Activated naive CD8-positive, alpha-beta T cell treated with anti-CD3 and anti-CD28 coated beads, Interleukin-2, amount 10 ng/mL, durations not matched to agents 7 days and 5 days (primary cell): ENCODE results near the gene ATP2C2. TPM values are rescaled to one million over a fixed set of nuclear protein-coding genes. Genes with fewer than 3 reads are reported as not detected.

Experiments
- ATAC-seq: fragments of 150-1000 bp; cut with Tn5 transposase; one replicate; pipeline ENCODE4 v1.10.0; 2021; ENCODE audit warnings: low read depth, moderate library complexity
- POLR2A ChIA-PET: fragments of 350-600 bp; sonication (Branson Sonifier 250); formaldehyde crosslinking; loops from one replicate; lab custom pipeline; 2021; ENCODE audit warnings: antibody characterized with exemption; lab: Charles Lee
- DNase-seq: peaks from one replicate; pipeline ENCODE4 v3.0.0; 2021
- H3K27ac Mint-ChIP-seq: one replicate; pipeline ENCODE4 v1.8.0; 2022; ENCODE audit warnings: mild to moderate bottlenecking, mixed read lengths
- H3K27me3 Mint-ChIP-seq: one replicate; pipeline ENCODE4 v1.8.0; 2022; ENCODE audit warnings: mild to moderate bottlenecking, moderate library complexity, mixed read lengths
- H3K36me3 Mint-ChIP-seq: one replicate; pipeline ENCODE4 v1.8.0; 2021; ENCODE audit warnings: mild to moderate bottlenecking, mixed read lengths
- H3K4me1 Mint-ChIP-seq: one replicate; pipeline ENCODE4 v1.8.0; 2021; ENCODE audit warnings: mixed read lengths
- H3K4me3 Mint-ChIP-seq: one replicate; pipeline ENCODE4 v1.8.0; 2022; ENCODE audit warnings: mild to moderate bottlenecking, moderate library complexity, mixed read lengths
- H3K9me3 Mint-ChIP-seq: one replicate; pipeline ENCODE4 v1.8.0; 2021; ENCODE audit warnings: mixed read lengths
- total RNA-seq, 2 experiments: library from RNA; stranded (reverse); gene quantifications; one replicate each; pipeline ENCODE4 v1.2.3, GENCODE V29; 2021

ATP2C2 gene
- total RNA-seq, 2 experiments from 2014 or later: not detected

DNA sequence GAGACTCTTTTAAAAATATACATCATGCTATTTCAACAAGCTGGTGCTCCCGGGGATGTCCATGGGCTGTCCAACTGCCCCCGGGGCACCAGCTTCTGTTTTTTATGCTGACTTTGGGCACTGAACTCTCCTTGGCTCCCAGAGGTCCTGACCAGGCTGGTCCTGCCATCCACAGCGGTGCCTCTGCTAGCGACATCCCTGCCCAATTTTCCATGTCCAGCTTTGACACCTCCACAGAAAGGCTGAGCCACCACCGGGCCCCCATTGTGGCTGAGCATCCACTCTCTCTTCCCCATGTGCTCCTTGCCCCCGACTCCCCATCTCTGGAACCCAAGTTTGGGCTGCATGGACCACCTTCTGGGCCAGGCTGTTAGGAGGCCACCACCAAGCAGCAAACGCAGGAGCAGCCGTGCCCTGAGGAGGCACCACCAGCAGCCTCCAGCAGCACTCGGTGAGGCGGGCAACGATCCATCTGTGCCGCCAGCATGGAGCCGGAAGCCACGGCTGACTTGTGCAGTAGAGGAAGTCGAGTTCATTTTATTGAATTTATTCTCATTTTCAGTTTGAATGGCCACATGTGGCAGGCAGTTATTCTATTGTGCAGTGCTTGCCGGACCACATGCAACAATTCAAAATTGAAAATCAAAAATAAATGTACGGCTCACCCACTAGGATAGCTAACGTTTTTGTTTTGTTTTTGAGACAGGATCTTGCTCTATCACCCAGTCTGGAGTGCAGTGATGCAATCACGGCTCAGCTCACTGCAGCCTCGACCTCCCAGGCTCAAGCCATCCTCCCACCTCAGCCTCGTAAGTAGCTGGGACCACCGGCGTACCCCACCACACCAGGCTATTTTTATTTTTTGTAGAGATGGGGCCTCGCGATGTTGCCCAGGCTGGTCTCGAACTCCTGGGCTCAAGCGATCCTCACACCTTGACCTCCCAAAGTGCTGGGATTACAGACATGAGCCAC, 139.0 kb downstream of the ATP2C2 start:
- DNase-seq (no peak), ATAC-seq (no peak)
- Mint-ChIP-seq H3K27me3 (no peaks in the 10 kb centered on the region), H3K36me3 (peaks cover 22% of the 10 kb centered on the region), H3K4me1 (peaks cover 56% of the 10 kb centered on the region), H3K27ac (peak overlapping the region; percentile 70), H3K4me3 (peak overlapping the region; percentile 14), H3K9me3 (no peaks in the 10 kb centered on the region)
- POLR2A ChIA-PET: interaction anchor here (0.9 to 3.2 kb wide), 6 partner anchors 8 to 230 kb away, joined by 3 to 14 read pairs (median 5); no protein-coding TSS in a partner anchor

DNA sequence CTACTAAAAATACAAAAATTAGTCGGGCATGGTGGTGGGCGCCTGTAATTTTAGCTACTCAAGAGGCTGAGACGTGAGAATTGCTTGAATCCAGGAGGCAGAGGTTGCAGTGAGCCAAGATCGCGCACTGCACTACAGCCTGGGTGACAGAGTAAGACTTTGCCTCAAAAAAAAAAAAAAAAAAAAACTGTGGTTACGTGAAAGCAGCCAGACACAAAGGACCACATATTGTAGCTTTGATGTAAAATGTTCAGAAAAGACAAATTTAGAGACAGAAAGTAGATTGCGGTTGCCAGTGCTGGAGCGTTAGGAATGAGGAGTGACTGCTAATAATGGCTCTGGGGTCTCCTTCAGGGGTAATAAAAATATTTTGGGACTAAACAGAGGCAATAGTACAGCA, 140.2 kb downstream of the ATP2C2 start:
- POLR2A ChIA-PET: interaction anchor here (0.6 to 1.7 kb wide), 8 partner anchors 10 to 218 kb away, joined by 3 to 10 read pairs (median 4); partner anchors contain the start of gene COTL1
- Mint-ChIP-seq H3K9me3 (no peaks in the 10 kb centered on the region), H3K4me3 (peak overlapping the region; percentile 39), H3K4me1 (peaks cover 62% of the 10 kb centered on the region), H3K27me3 (no peaks in the 10 kb centered on the region), H3K27ac (peak overlapping the region; percentile 49), H3K36me3 (peaks cover 24% of the 10 kb centered on the region)
- ATAC-seq (no peak), DNase-seq (no peak)

DNA sequence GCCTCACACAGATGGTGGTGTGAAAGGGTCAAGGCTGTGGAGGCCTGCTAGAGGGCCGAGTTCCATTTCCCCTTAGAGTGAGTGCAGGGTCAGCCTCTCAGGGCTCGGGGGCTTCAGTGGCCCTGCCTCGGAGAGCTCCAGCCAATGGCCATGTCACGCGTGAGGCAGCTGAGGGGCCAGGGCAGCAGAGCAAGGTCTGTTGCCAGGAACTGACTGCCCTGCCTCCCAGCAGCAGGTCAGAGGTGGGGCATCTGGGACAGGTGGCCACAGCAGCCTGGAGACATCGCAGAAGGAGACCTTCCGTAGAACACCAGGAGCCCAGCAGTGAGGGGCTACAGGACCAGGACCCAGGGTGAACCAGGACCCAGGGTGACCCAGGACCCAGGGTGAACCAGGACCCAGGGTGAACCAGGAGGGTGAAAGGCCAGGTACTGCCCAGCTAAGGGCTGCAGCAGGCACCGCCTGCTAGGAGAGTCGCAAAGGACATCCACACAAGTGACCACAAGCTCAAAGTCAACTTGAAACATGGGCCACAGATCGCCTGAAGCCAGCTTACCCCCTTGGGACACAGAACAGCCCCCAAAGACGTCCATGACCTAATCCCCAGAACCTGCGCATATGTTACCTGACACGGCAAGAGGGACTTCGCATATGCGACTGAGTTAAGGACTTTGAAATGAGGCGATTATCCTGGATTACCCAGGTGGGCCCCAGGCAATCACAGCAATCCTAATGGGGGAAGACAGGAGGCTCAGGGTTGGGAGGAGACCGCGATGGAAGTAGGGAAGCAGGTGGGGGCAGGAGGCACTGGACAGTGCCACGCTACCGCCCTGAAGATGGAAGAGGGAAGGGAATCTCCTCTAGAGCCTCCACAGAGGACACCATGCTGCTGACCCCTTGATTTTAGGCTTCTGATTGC, 141.0 kb downstream of the ATP2C2 start:
- Mint-ChIP-seq H3K36me3 (peaks cover 27% of the 10 kb centered on the region), H3K4me3 (peak overlapping the region; percentile 39), H3K4me1 (peaks cover 70% of the 10 kb centered on the region), H3K27ac (peak overlapping the region; percentile 24), H3K27me3 (no peaks in the 10 kb centered on the region), H3K9me3 (no peaks in the 10 kb centered on the region)
- no peak for DNase-seq
- POLR2A ChIA-PET: interaction anchor here (0.6 to 1.7 kb wide), 9 partner anchors 9 to 627 kb away, joined by 3 to 10 read pairs (median 4); partner anchors contain the start of genes COTL1 and KLHL36
- ATAC-seq: no peak

DNA sequence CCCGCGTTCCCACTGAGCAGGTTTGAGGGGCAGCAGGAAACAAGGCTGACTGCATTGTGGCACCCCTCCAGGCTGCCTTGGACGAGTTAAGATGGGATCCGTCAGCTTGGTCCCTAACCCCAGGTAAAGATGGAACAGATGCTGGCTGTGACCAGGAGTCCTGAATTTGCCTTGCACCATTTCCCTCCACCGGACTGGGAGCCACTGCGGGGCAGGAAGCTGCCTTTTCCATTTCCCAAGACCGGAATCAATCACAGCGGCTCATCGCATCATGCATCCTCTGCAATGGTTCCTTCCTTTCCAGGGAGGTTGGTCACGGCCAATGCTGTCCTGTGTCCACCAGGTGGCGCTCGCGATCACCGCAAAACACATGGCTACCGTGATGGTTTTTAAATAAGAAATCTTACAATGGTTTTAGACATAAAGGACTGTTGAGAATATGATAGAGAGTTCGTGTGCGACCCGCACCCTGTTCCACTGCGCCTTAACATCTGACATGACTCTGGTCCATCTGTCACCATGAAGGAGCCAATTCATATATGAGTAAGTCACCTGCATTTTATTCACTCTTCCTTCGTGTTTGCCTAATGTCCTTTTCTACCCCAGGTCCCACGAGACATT, 143.0 kb downstream of the ATP2C2 start:
- peak overlapping the region; percentile 66 for H3K4me3 Mint-ChIP-seq
- H3K27ac Mint-ChIP-seq: peak overlapping the region; percentile 81
- no peaks in the 10 kb centered on the region for H3K27me3 Mint-ChIP-seq
- ATAC-seq (peak; percentile 12), DNase-seq (peak; percentile 92)
- peaks cover 34% of the 10 kb centered on the region for H3K36me3 Mint-ChIP-seq
- peaks cover 70% of the 10 kb centered on the region for H3K4me1 Mint-ChIP-seq
- POLR2A ChIA-PET: interaction anchor here (0.7 to 5.7 kb wide), 5 partner anchors 42 to 541 kb away, joined by 3 to 94 read pairs (median 5); partner anchors contain the start of gene COTL1
- H3K9me3 Mint-ChIP-seq: no peaks in the 10 kb centered on the region

DNA sequence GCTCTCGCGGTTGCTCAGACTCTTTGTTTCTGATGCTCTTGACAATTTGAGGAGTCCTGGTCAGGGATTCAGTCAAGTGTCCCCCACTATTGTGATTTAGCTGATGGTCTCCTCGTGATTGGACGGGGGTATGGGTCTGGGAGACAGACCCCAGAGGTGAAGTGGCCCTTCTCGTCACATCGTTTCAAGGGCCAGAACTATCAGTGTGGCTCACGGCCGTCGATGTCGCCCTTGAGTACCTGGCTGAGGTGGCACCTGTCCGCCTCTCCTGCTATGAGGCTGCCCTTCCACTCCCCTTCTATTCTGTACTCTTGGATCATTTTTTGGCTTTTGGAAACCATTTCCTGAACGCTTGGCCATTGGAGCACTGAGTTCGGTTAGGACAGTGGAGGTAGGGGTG, 143.5 kb downstream of the ATP2C2 start:
- H3K4me3 Mint-ChIP-seq: peak overlapping the region; percentile 66
- H3K27me3 Mint-ChIP-seq: no peaks in the 10 kb centered on the region
- no peak for ATAC-seq
- H3K36me3 Mint-ChIP-seq: peaks cover 39% of the 10 kb centered on the region
- peak overlapping the region; percentile 81 for H3K27ac Mint-ChIP-seq
- H3K4me1 Mint-ChIP-seq: peaks cover 72% of the 10 kb centered on the region
- DNase-seq: no peak
- POLR2A ChIA-PET: interaction anchor here (5.7 kb wide), 1 partner anchor 41 kb away, joined by 94 read pairs; no protein-coding TSS in a partner anchor
- no peaks in the 10 kb centered on the region for H3K9me3 Mint-ChIP-seq

DNA sequence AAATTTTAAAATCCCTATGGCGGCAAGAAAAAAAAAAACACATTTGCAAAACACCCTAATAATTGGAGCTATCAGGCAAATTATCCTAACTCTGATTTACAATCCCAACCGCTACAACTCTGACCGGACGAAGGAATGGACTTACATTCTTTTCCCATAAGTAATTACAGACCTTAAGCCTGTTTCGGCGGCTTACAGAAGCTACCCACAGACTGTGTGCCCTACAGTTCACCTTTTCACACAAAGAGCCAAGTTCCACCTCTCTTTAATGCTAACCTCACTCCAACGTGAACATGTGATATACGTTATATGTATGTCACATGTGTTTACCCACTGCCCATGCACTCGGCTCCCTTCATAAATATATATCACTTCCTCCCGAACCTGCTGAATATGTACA, 144.8 kb downstream of the ATP2C2 start:
- no peak for DNase-seq
- peak overlapping the region; percentile 98 for H3K27ac Mint-ChIP-seq
- peaks cover 72% of the 10 kb centered on the region for H3K4me1 Mint-ChIP-seq
- H3K4me3 Mint-ChIP-seq: peak overlapping the region; percentile 77
- no peaks in the 10 kb centered on the region for H3K9me3 Mint-ChIP-seq
- peaks cover 44% of the 10 kb centered on the region for H3K36me3 Mint-ChIP-seq
- POLR2A ChIA-PET: interaction anchor here (1.1 to 5.7 kb wide), 6 partner anchors 36 to 107 kb away, joined by 4 to 94 read pairs (median 22); no protein-coding TSS in a partner anchor
- ATAC-seq: no peak
- H3K27me3 Mint-ChIP-seq: no peaks in the 10 kb centered on the region

DNA sequence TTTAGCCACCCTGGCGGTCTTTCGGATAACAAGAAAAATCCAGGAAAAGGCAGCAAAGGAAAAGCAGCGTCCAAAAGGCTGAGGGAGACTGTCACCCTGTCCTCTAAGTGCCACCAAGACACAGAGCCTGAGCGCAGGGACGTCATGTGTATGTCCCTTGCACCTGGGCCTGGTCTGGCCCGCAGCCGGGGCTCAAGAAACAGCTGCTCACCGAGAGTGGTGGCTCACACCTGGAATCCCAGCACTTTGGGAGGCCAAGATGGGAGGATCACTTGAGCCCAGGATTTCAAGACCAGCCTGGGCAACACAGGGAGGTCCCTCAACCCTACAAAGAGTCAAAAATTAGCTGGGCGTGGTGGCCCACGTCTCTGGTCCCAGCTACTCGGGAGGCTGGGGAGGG, 145.3 kb downstream of the ATP2C2 start:
- no peak for ATAC-seq
- H3K27me3 Mint-ChIP-seq: no peaks in the 10 kb centered on the region

More for the DNA sequence above, 145.3 kb downstream of the ATP2C2 start:
- Mint-ChIP-seq H3K4me1 (peaks cover 72% of the 10 kb centered on the region), H3K36me3 (peaks cover 43% of the 10 kb centered on the region), H3K4me3 (peak overlapping the region; percentile 77), H3K27ac (peak overlapping the region; percentile 98), H3K9me3 (no peaks in the 10 kb centered on the region)
- POLR2A ChIA-PET: interaction anchor here (1.1 to 5.7 kb wide), 11 partner anchors 29 to 327 kb away, joined by 3 to 94 read pairs (median 6); partner anchors contain the start of genes COTL1 and TAF1C
- DNase-seq: no peak

Other genes starting within 250 kb of the ATP2C2 start
- 10 to 100 TPM; 10.7 to 12.5 TPM for gene HSDL1, start 223.4 kb upstream of the ATP2C2 start, total RNA-seq
- not detected for gene DNAAF1, start 223.2 kb upstream of the ATP2C2 start, total RNA-seq
- 10 to 100 TPM; 69.6 to 70.8 TPM for gene TAF1C, start 181.5 kb upstream of the ATP2C2 start, total RNA-seq
- gene ADAD2, start 177.4 kb upstream of the ATP2C2 start, total RNA-seq: not detected
- gene KCNG4, start 128.5 kb upstream of the ATP2C2 start, total RNA-seq: not detected
- gene WFDC1, start 73.7 kb upstream of the ATP2C2 start, total RNA-seq: not detected
- 10 to 100 TPM; 95.7 to 98.3 TPM for gene MEAK7, start 136.1 kb downstream of the ATP2C2 start, total RNA-seq
- 100 to 1,000 TPM; 657 to 664 TPM for gene COTL1, start 249.5 kb downstream of the ATP2C2 start, total RNA-seq